ENCODE measurements around the gene HAUS7.

Gene HAUS7

GRCh38 chrX:153439977-153440376 lies 30.4 kb downstream of the HAUS7 start:
- DNase-seq (ENCODE audit: low spot score): no peak

GRCh38 chrX:153438532-153438931 lies 31.8 kb downstream of the HAUS7 start:
- no peak for DNase-seq (ENCODE audit: low spot score)

GRCh38 chrX:153435845-153436244 lies 34.5 kb downstream of the HAUS7 start:
- no peak for DNase-seq (ENCODE audit: low spot score)

GRCh38 chrX:153434801-153435200 lies 35.6 kb downstream of the HAUS7 start:
- DNase-seq (ENCODE audit: low spot score): no peak

GRCh38 chrX:153433781-153434285 lies 36.5 kb downstream of the HAUS7 start:
- DNase-seq (ENCODE audit: low spot score): no peak

GRCh38 chrX:153433161-153433680 lies 37.2 kb downstream of the HAUS7 start:
- no peak for DNase-seq (ENCODE audit: low spot score)

GRCh38 chrX:153430796-153431195 lies 39.6 kb downstream of the HAUS7 start:
- DNase-seq (ENCODE audit: low spot score): no peak

- DNase-seq (ENCODE audit: low spot score): no peak
Measured at GRCh38 chrX:153426204-153426603, 44.2 kb downstream of the HAUS7 start.

GRCh38 chrX:153423652-153424051 lies 46.7 kb downstream of the HAUS7 start:
- DNase-seq (ENCODE audit: low spot score): no peak

- DNase-seq (ENCODE audit: low spot score): no peak
Measured at GRCh38 chrX:153421856-153422255, 48.5 kb downstream of the HAUS7 start.

GRCh38 chrX:153420851-153421599 lies 49.4 kb downstream of the HAUS7 start:
- no peak for DNase-seq (ENCODE audit: low spot score)

GRCh38 chrX:153417637-153418036 lies 52.7 kb downstream of the HAUS7 start:
- no peak for DNase-seq (ENCODE audit: low spot score)

- DNase-seq (ENCODE audit: low spot score): no peak
Measured at GRCh38 chrX:153416781-153417450, 53.5 kb downstream of the HAUS7 start.

GRCh38 chrX:153414856-153415510 lies 55.4 kb downstream of the HAUS7 start:
- no peak for DNase-seq (ENCODE audit: low spot score)

- no peak for DNase-seq (ENCODE audit: low spot score)
Measured at GRCh38 chrX:153413731-153414130, 56.6 kb downstream of the HAUS7 start.

GRCh38 chrX:153412746-153413720 lies 57.3 kb downstream of the HAUS7 start:
- DNase-seq (ENCODE audit: low spot score): no peak

- no peak for DNase-seq (ENCODE audit: low spot score)
Measured at GRCh38 chrX:153411988-153412574, 58.3 kb downstream of the HAUS7 start.

GRCh38 chrX:153411255-153411987 lies 59.0 kb downstream of the HAUS7 start, which contains the start of gene ZFP92:
Gene ZFP92, plus strand, starts transcription at chrX:153411472. Its CDS starts 6,851 bp downstream, at chrX:153418323.
- DNase-seq (ENCODE audit: low spot score): no peak

- DNase-seq (ENCODE audit: low spot score): no peak
Measured at GRCh38 chrX:153410888-153411254, 59.5 kb downstream of the HAUS7 start.

- no peak for DNase-seq (ENCODE audit: low spot score)
Measured at GRCh38 chrX:153410373-153410772, 60.0 kb downstream of the HAUS7 start.
